H1 (cell line): Measurements from ENCODE around the gene APOBEC2. TPM values are rescaled to one million over a fixed set of nuclear protein-coding genes. Genes with fewer than 3 reads are reported as not detected.
A peak's percentile ranks its signal among the peaks of the same experiment; 100 is the strongest.

ENCODE experiments used
- BCL11A ChIP-seq, 2 experiments: IDR thresholded peaks; one replicate each; pipeline ENCODE4 v1.6.1; 2011; ENCODE audit warnings: low read depth in 2 of 2, low read length in 2 of 2, mild to moderate bottlenecking in 2 of 2
- EGR1 ChIP-seq: IDR thresholded peaks from 2 replicates; pipeline ENCODE4 v1.6.1; 2011; ENCODE audit warnings: low read depth, low read length, borderline replicate concordance
- HDAC6 ChIP-seq: IDR thresholded peaks from one replicate; pipeline ENCODE4 v1.7.1; 2012; ENCODE audit warnings: low read depth, mild to moderate bottlenecking, inconsistent platforms, low read length, moderate library complexity
- JUN ChIP-seq: IDR thresholded peaks from 2 replicates; pipeline ENCODE4 v1.6.1; 2011; ENCODE audit warnings: low read depth, mild to moderate bottlenecking, improper control_type of control experiment, low read length
- TAF1 ChIP-seq: IDR thresholded peaks from 2 replicates; pipeline ENCODE4 v1.6.1; 2011; ENCODE audit warnings: mild to moderate bottlenecking, low read depth, low read length
- TEAD4 ChIP-seq: IDR thresholded peaks from 2 replicates; pipeline ENCODE4 v1.6.1; 2012; ENCODE audit warnings: low read depth, low read length, inconsistent platforms, mixed read lengths
- polyA plus RNA-seq, 7 experiments: library from polyadenylated mRNA; depleted of rRNA in 3 of 7; stranded (reverse) in 5 of 7; unstranded in 2 of 7; fragments of >200 nt in 5 of 7; fragments of 200-250 nt in 2 of 7; gene quantifications; 1 replicate in 5 of 7; 2 replicates in 1 of 7; 4 replicates in 1 of 7; pipeline versions ENCODE4 v1.2.1 to v1.2.3, GENCODE V29; 2011 to 2013; ENCODE audit warnings: missing spikeins in 2 of 7, mixed read lengths in 2 of 7
- total RNA-seq: library from RNA; stranded (reverse); fragmentation: NEBNext Ultra II Directional; extraction: Animal tissue kit (Norgen Biotek cat#: 25700); gene quantifications from 2 replicates; pipeline ENCODE4 v1.2.1, GENCODE V29; 2021
- TF ChIP-seq, protein P1 (sequence below), 3 experiments: IDR thresholded peaks; 1 replicate in 2 of 3; 2 replicates in 1 of 3; pipeline versions ENCODE4 v1.5.1 to v1.6.1; 2011; ENCODE audit warnings: low read length in 3 of 3, mild to moderate bottlenecking in 3 of 3, inconsistent platforms in 2 of 3, low read depth in 1 of 3, moderate library complexity in 1 of 3; ENCODE audit not compliant: insufficient read depth in 1 of 3; ENCODE audit errors: control extremely low read depth in 1 of 3

The APOBEC2 gene
- total and polyA plus RNA-seq, 2 of the 8 experiments (the other 6 are each of a cell fraction or from before 2014, with no cell fraction given): not detected

DNA sequence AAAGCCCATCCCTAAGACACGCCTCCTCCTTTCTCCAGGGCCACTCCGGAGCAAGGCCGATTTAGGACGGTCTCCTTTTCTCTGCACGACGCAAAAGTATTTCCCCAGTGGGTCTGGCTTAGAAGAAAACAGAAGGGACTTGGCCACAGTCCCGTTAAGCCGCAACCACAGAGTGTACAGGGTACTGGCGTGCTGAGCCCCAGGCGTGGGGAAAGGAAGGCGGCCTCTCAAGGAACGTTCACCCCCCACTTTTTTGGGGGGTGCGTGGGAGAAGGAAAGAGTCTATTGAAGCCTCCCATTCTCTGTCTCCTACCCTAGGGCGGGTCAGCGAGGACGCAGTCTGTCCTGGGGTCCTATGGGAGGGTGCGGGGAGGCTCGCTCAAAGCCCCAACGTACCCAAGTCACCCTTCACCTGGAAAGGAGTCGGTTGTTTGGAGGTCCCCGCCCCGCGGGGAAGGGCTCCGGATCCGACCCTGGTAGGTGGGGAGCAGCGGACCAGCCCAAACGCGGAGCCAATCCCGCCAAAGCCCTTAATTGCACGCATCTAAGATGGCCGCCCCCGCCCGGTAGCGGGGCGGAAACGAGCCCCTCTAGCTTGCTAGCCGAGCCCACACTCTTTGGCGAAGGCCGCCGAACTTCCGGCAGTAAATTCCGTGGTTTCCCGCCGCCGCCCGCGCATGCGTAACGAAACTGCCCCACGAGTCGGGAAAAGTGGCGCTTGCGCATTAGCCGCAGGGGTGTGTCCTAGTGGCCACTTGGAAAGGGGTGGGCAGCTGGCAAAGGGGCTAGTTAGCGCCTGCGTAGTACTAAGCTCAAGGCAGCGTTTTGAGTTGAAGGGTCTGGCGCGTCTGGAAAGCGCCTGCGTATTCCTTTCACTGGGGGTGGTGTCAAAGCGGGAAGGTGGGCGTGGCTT lies 19.2 kb downstream of the APOBEC2 start, which contains the start of gene OARD1 (continued):
- peak; percentile 48; the same call in 1 of the 2 replicates for TF ChIP-seq EGR1
- no peak for TF ChIP-seq HDAC6
- TF ChIP-seq, protein P1, sequence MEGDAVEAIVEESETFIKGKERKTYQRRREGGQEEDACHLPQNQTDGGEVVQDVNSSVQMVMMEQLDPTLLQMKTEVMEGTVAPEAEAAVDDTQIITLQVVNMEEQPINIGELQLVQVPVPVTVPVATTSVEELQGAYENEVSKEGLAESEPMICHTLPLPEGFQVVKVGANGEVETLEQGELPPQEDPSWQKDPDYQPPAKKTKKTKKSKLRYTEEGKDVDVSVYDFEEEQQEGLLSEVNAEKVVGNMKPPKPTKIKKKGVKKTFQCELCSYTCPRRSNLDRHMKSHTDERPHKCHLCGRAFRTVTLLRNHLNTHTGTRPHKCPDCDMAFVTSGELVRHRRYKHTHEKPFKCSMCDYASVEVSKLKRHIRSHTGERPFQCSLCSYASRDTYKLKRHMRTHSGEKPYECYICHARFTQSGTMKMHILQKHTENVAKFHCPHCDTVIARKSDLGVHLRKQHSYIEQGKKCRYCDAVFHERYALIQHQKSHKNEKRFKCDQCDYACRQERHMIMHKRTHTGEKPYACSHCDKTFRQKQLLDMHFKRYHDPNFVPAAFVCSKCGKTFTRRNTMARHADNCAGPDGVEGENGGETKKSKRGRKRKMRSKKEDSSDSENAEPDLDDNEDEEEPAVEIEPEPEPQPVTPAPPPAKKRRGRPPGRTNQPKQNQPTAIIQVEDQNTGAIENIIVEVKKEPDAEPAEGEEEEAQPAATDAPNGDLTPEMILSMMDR (IDR thresholded peaks at IDR 0.05; ENCODE audit: control extremely low read depth in 1 of 3, insufficient read depth in 1 of 3, low read depth in 1 of 3, low read length in 3 of 3): peak in 1 of 3 experiments; percentile 10; a peak in 1 of 4 replicates
- TF ChIP-seq TEAD4: peak; percentile 74
- TF ChIP-seq JUN: no peak
- peak; percentile 67; the same call in 1 of the 2 replicates for TF ChIP-seq TAF1
- no peak for TF ChIP-seq BCL11A (IDR thresholded peaks at IDR 0.05; ENCODE audit: low read depth in 2 of 2, low read length in 2 of 2)
